Right lobe of liver (tissue), 6 donors: ENCODE results near the gene PSMD6. TPM values are rescaled to one million over a fixed set of nuclear protein-coding genes. Genes with fewer than 3 reads are reported as not detected.

Experiments
- ATAC-seq, 4 donors: fragments of 200-7000 bp; cut with Tn5 transposase; one replicate each; pipeline ENCODE4 v1.9.1; 2020; ENCODE audit warnings: mild to moderate bottlenecking in 4 of 4, moderate library complexity in 4 of 4
- DNase-seq, 3 donors: peaks; one replicate each; pipeline ENCODE4 v3.0.0-alpha.2; 2020
- H3K27ac ChIP-seq, 3 donors: fragments of 200-600 bp; one replicate each; pipeline ENCODE4 v1.8.0; 2022
- H3K27me3 ChIP-seq, 2 donors: fragments of 200-600 bp; one replicate each; pipeline ENCODE4 v1.8.0; 2022
- H3K36me3 ChIP-seq, 4 donors: fragments of 200-600 bp; sonication (generic) in 1 of 4; one replicate each; pipeline versions ENCODE4 v1.5.1 to v1.8.0; 2017 to 2022; ENCODE audit warnings: control low read depth in 1 of 4
- H3K4me1 ChIP-seq, 4 donors: fragments of 200-600 bp; sonication (generic) in 1 of 4; one replicate each; pipeline versions ENCODE4 v1.5.1 to v1.8.0; 2017 to 2022; ENCODE audit warnings: control low read depth in 1 of 4
- H3K4me3 ChIP-seq, 3 donors: fragments of 200-600 bp; one replicate each; pipeline ENCODE4 v1.8.0; 2022
- H3K9me3 ChIP-seq, 4 donors: fragments of 200-600 bp; sonication (generic) in 1 of 4; one replicate each; pipeline versions ENCODE4 v1.5.1 to v1.8.0; 2017 to 2022; ENCODE audit warnings: control low read depth in 1 of 4
- CTCF ChIP-seq, 4 donors: fragments of 200-600 bp in 3 of 4; fragments of 450-650 bp in 1 of 4; IDR thresholded peaks; one replicate each; pipeline versions ENCODE4 v1.5.1 to v1.8.0; 2016 to 2022; ENCODE audit warnings: antibody characterized with exemption in 4 of 4, mild to moderate bottlenecking in 2 of 4
- POLR2A ChIP-seq: fragments of 450-650 bp; IDR thresholded peaks from one replicate; pipeline ENCODE4 v1.6.1; 2017; ENCODE audit warnings: antibody characterized with exemption, mild to moderate bottlenecking
- WGBS: methylation state at CpG from one replicate; pipeline ENCODE4 v1.1.6; 2018; ENCODE audit warnings: low coverage, low lambda C conversion rate; ENCODE audit not compliant: insufficient coverage; ENCODE audit errors: missing lambda C conversion rate; 5-methylcytosine and 5-hydroxymethylcytosine counted together
- intact Hi-C, 2 donors: fragments of 100-400 bp; cut with DNase I; formaldehyde crosslinking; loops; one replicate each; pipeline versions ENCODE4 v1.11.2 to v1.14.1; 2022
- total RNA-seq, 6 experiments: library from RNA; depleted of rRNA in 2 of 6; stranded (reverse); fragments of >200 nt in 2 of 6; fragmentation: NEBNext Ultra II Directional in 3 of 6; extraction: Animal tissue kit (Norgen Biotek cat#: 25700) in 3 of 6; gene quantifications; one replicate each; pipeline versions ENCODE4 v1.1.0 to v1.2.4, GENCODE V29; 2016 to 2023
- donor health status: DM: no; HTN: yes; CAD: no.
- donor health status: DM: no; HTN: no; CAD: no.
- donor health status: DM: no; HTN: no; CAD: no.
- donor health status: DM: no; HTN: yes; CAD: no.
- donor health status: DM: no; HTN: yes; CAD: no.

PSMD6 gene
- total RNA-seq, 6 experiments from 2014 or later = 33.1 to 41.9 (median 35.9) TPM

DNA sequence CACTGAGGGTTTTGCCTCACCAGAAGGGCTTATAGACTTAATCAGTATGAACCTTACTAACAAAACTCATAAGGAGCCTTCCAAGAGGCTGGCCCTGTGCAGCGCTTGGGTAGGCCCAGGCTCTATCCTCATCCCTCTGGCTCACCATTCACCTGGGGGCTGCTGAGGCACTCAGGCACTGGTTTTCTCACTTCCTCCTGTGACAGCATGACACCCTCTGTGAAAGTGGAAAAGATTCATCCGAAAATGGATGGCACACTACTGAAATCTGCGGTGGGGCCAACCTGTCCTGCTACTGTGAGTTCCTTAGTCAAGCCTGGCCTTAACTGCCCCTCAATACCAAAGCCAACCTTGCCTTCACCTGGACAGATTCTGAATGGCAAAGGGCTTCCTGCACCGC is 41.3 kb downstream of the PSMD6 start:
- H3K27ac ChIP-seq = peak overlapping the region in 1 of 3 donors; percentile 56
- 89% methylated on average over 3 of the region's 4 CpGs for WGBS
- H3K36me3 ChIP-seq = peaks cover 0 to 28% (median 10%) of the 10 kb centered on the region in 4 donors

GRCh38 chr3:63980830-63981498 is 42.3 kb downstream of the PSMD6 start:
- TF ChIP-seq POLR2A (no peak), CTCF (IDR thresholded peaks at IDR 0.05) (no peak)
- intact Hi-C loops = no loop called here
- ATAC-seq (peak; percentile 56 to 95 (median 80)), DNase-seq (no peak)
- Histone ChIP-seq H3K27me3 (no peaks in the 10 kb centered on the region), H3K27ac (peak overlapping the region in 1 of 3 donors; percentile 56), H3K9me3 (no peaks in the 10 kb centered on the region), H3K4me1 (peaks cover 0 to 40% (median 9%) of the 10 kb centered on the region in 4 donors), H3K36me3 (peaks cover 0 to 23% (median 10%) of the 10 kb centered on the region in 4 donors), H3K4me3 (peak overlapping the region in 1 of 3 donors; percentile 5)
- 50% methylated on average over 3 of the region's 8 CpGs for WGBS

More for the DNA sequence above, 41.3 kb downstream of the PSMD6 start:
- Histone ChIP-seq H3K9me3 (no peaks in the 10 kb centered on the region), H3K4me1 (peaks cover 0 to 30% (median 9%) of the 10 kb centered on the region in 4 donors), H3K27me3 (no peaks in the 10 kb centered on the region), H3K4me3 (no peak overlapping the region)
- DNase-seq (no peak), ATAC-seq (no peak)
- TF ChIP-seq POLR2A (no peak), CTCF (IDR thresholded peaks at IDR 0.05) (no peak)
- intact Hi-C loops = no loop called here

- Histone ChIP-seq H3K9me3 (no peaks in the 10 kb centered on the region), H3K36me3 (peaks cover 0 to 20% (median 10%) of the 10 kb centered on the region in 4 donors), H3K4me1 (peaks cover 0 to 46% (median 9%) of the 10 kb centered on the region in 4 donors), H3K27me3 (no peaks in the 10 kb centered on the region), H3K4me3 (no peak overlapping the region), H3K27ac (peak overlapping the region in 2 of 3 donors; percentile 4 to 56)
- no peak for DNase-seq
- intact Hi-C loops = no loop called here
- TF ChIP-seq CTCF (IDR thresholded peaks at IDR 0.05) (no peak), POLR2A (no peak)
- ATAC-seq = no peak
- 81% methylated on average over 2 of the region's 2 CpGs for WGBS
These were observed 43.3 kb downstream of the PSMD6 start for GRCh38 chr3:63980019-63980418.

GRCh38 chr3:63979093-63979885 is 44.0 kb downstream of the PSMD6 start:
- Histone ChIP-seq H3K27me3 (no peaks in the 10 kb centered on the region), H3K27ac (no peak overlapping the region), H3K36me3 (peaks cover 0 to 17% (median 6%) of the 10 kb centered on the region in 4 donors), H3K4me3 (no peak overlapping the region), H3K4me1 (peaks cover 0 to 48% (median 9%) of the 10 kb centered on the region in 4 donors), H3K9me3 (no peaks in the 10 kb centered on the region)
- intact Hi-C loops = no loop called here
- no peak for DNase-seq
- TF ChIP-seq POLR2A (no peak), CTCF (IDR thresholded peaks at IDR 0.05) (no peak)
- no peak for ATAC-seq
- 64% methylated on average over 12 of the region's 12 CpGs for WGBS
